ENCODE results near the gene KRTAP10-5.

The KRTAP10-5 gene

GRCh38 chr21:44589586-44590305 lies 9.3 kb upstream of the KRTAP10-5 start:
- H3K9me3 ChIP-seq (replicated peaks in 1 of 2; ENCODE audit: control insufficient read depth in 2 of 2, insufficient read depth in 1 of 2, low read depth in 1 of 2, low read length in 2 of 2), result peaks cover 0 to 3% of the 10 kb centered on the region in 2 donors
- H2AK5ac ChIP-seq (ENCODE audit: low read depth, low read length), result peak overlapping the region; percentile 92
- H3K4ac ChIP-seq (ENCODE audit: low read length), result no peak overlapping the region
- H4K8ac ChIP-seq (ENCODE audit: low read depth, low read length), result peak overlapping the region; percentile 59
- peak overlapping the region; percentile 85 for H2BK5ac ChIP-seq (ENCODE audit: low read length)
- peak overlapping the region; percentile 33 for H3K18ac ChIP-seq (ENCODE audit: low read length)
- H3K36me3 ChIP-seq (replicated peaks in 1 of 2; ENCODE audit: control insufficient read depth in 2 of 2, insufficient read depth in 2 of 2, low read length in 2 of 2), result no peaks in the 10 kb centered on the region
- H3K4me2 ChIP-seq (ENCODE audit: insufficient read depth, low read length, poor library complexity, severe bottlenecking), result no peak overlapping the region
- no peak overlapping the region for H2AFZ ChIP-seq (ENCODE audit: low read length)
- peak overlapping the region; percentile 75 for H2BK12ac ChIP-seq (ENCODE audit: low read length)
- H3K27me3 ChIP-seq (ENCODE audit: control insufficient read depth in 3 of 3, insufficient read depth in 3 of 3, low read depth in 1 of 3, low read length in 3 of 3), result peaks cover 0 to 3% (median 0%) of the 10 kb centered on the region in 3 experiments
- H3K79me1 ChIP-seq (ENCODE audit: low read depth, low read length), result peaks cover 3% of the 10 kb centered on the region
- H2BK120ac ChIP-seq (ENCODE audit: low read depth, low read length), result peak overlapping the region; percentile 78
- peak overlapping the region; percentile 57 for H3K23ac ChIP-seq (ENCODE audit: low read depth, low read length, poor library complexity)
- no peak for DNase-seq (ENCODE audit: low spot score)
- H3K14ac ChIP-seq (ENCODE audit: low read length), result peak overlapping the region; percentile 76
- peaks cover 3 to 6% of the 10 kb centered on the region in 2 donors for H3K4me1 ChIP-seq (ENCODE audit: control insufficient read depth in 2 of 2, insufficient read depth in 1 of 2, low read depth in 1 of 2, low read length in 2 of 2)
- H4K91ac ChIP-seq (ENCODE audit: low read depth, low read length, poor library complexity), result no peak overlapping the region
- no peak overlapping the region for H3K4me3 ChIP-seq (ENCODE audit: low read length in 2 of 2)
- no CpG with 5 or more reads among the region's 24 CpGs for WGBS, 2 donors (ENCODE audit: extremely low coverage in 2 of 2, insufficient read length in 2 of 2, insufficient replicate concordance in 1 of 2)
- peak overlapping the region; percentile 79 for H2BK15ac ChIP-seq (ENCODE audit: low read length)
- no peak overlapping the region for H3K9ac ChIP-seq (ENCODE audit: low read depth, low read length, poor library complexity)
- H3K27ac ChIP-seq (replicated peaks; ENCODE audit: low read length), result no peak overlapping the region

- no peak overlapping the region for H3K4ac ChIP-seq (ENCODE audit: low read length)
- H2BK12ac ChIP-seq (ENCODE audit: low read length), result no peak overlapping the region
- H4K8ac ChIP-seq (ENCODE audit: low read depth, low read length), result no peak overlapping the region
- H2BK120ac ChIP-seq (ENCODE audit: low read depth, low read length), result peak overlapping the region; percentile 78
- peaks cover 0 to 4% (median 0%) of the 10 kb centered on the region in 3 experiments for H3K27me3 ChIP-seq (ENCODE audit: control insufficient read depth in 3 of 3, insufficient read depth in 3 of 3, low read depth in 1 of 3, low read length in 3 of 3)
- peak overlapping the region; percentile 90 for H2AK5ac ChIP-seq (ENCODE audit: low read depth, low read length)
- peak overlapping the region; percentile 79 for H2BK15ac ChIP-seq (ENCODE audit: low read length)
- H3K14ac ChIP-seq (ENCODE audit: low read length), result no peak overlapping the region
- no CpG with 5 or more reads among the region's 2 CpGs for WGBS, 2 donors (ENCODE audit: extremely low coverage in 2 of 2, insufficient read length in 2 of 2, insufficient replicate concordance in 1 of 2)
- H2AFZ ChIP-seq (ENCODE audit: low read length), result no peak overlapping the region
- peak overlapping the region; percentile 33 for H3K18ac ChIP-seq (ENCODE audit: low read length)
- H3K4me2 ChIP-seq (ENCODE audit: insufficient read depth, low read length, poor library complexity, severe bottlenecking), result no peak overlapping the region
- no peak overlapping the region for H2BK5ac ChIP-seq (ENCODE audit: low read length)
- no peak overlapping the region for H3K4me3 ChIP-seq (ENCODE audit: low read length in 2 of 2)
- H3K27ac ChIP-seq (replicated peaks; ENCODE audit: low read length), result no peak overlapping the region
- H3K23ac ChIP-seq (ENCODE audit: low read depth, low read length, poor library complexity), result no peak overlapping the region
- no peak overlapping the region for H3K9ac ChIP-seq (ENCODE audit: low read depth, low read length, poor library complexity)
- peaks cover 3% of the 10 kb centered on the region for H3K79me1 ChIP-seq (ENCODE audit: low read depth, low read length)
- H3K36me3 ChIP-seq (replicated peaks in 1 of 2; ENCODE audit: control insufficient read depth in 2 of 2, insufficient read depth in 2 of 2, low read length in 2 of 2), result no peaks in the 10 kb centered on the region
- no peak overlapping the region for H4K91ac ChIP-seq (ENCODE audit: low read depth, low read length, poor library complexity)
- H3K9me3 ChIP-seq (replicated peaks in 1 of 2; ENCODE audit: control insufficient read depth in 2 of 2, insufficient read depth in 1 of 2, low read depth in 1 of 2, low read length in 2 of 2), result peaks cover 0 to 3% of the 10 kb centered on the region in 2 donors
- peaks cover 3 to 4% of the 10 kb centered on the region in 2 donors for H3K4me1 ChIP-seq (ENCODE audit: control insufficient read depth in 2 of 2, insufficient read depth in 1 of 2, low read depth in 1 of 2, low read length in 2 of 2)
- DNase-seq (ENCODE audit: low spot score), result no peak
Measured at GRCh38 chr21:44589094-44589493, 8.7 kb upstream of the KRTAP10-5 start.

DNA sequence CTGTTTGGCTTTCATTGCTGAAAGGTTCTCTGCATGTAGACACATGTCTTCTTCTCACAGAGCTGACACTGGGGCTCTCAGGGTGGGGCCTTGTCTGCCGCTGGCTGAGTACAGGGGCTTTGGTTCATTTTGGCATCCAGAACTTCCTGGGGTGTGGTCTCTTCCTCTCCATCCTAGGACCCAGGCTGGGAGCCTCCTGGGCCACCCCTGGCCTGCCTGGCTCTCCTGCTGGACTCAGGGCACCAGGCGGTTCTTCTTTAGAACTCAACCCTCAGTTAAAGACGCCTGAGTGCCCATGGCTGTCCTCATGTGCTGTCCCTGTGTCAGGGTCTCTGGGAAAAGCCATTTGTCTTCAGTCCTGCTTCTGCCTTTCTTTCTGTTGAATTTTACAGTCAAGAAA lies 5.5 kb upstream of the KRTAP10-5 start:
- no peak overlapping the region for H2BK15ac ChIP-seq (ENCODE audit: low read length)
- H3K4me2 ChIP-seq (ENCODE audit: insufficient read depth, low read length, poor library complexity, severe bottlenecking), result no peak overlapping the region
- no peak overlapping the region for H3K14ac ChIP-seq (ENCODE audit: low read length)
- H3K4me1 ChIP-seq (ENCODE audit: control insufficient read depth in 2 of 2, insufficient read depth in 1 of 2, low read depth in 1 of 2, low read length in 2 of 2), result no peaks in the 10 kb centered on the region
- no peaks in the 10 kb centered on the region for H3K36me3 ChIP-seq (replicated peaks in 1 of 2; ENCODE audit: control insufficient read depth in 2 of 2, insufficient read depth in 2 of 2, low read length in 2 of 2)
- H2AFZ ChIP-seq (ENCODE audit: low read length), result no peak overlapping the region
- H3K27me3 ChIP-seq (ENCODE audit: control insufficient read depth in 3 of 3, insufficient read depth in 3 of 3, low read depth in 1 of 3, low read length in 3 of 3), result peaks cover 0 to 6% (median 0%) of the 10 kb centered on the region in 3 experiments
- no peak overlapping the region for H3K18ac ChIP-seq (ENCODE audit: low read length)
- no peak overlapping the region for H2AK5ac ChIP-seq (ENCODE audit: low read depth, low read length)
- no peak overlapping the region for H2BK12ac ChIP-seq (ENCODE audit: low read length)
- H4K8ac ChIP-seq (ENCODE audit: low read depth, low read length), result no peak overlapping the region
- WGBS, 2 donors (ENCODE audit: extremely low coverage in 2 of 2, insufficient read length in 2 of 2, insufficient replicate concordance in 1 of 2), result no CpG with 5 or more reads among the region's 3 CpGs
- H3K4me3 ChIP-seq (ENCODE audit: low read length in 2 of 2), result no peak overlapping the region
- no peak overlapping the region for H3K4ac ChIP-seq (ENCODE audit: low read length)
- no peak overlapping the region for H3K23ac ChIP-seq (ENCODE audit: low read depth, low read length, poor library complexity)
- peaks cover 3% of the 10 kb centered on the region for H3K79me1 ChIP-seq (ENCODE audit: low read depth, low read length)
- H2BK120ac ChIP-seq (ENCODE audit: low read depth, low read length), result no peak overlapping the region
- no peak overlapping the region for H3K9ac ChIP-seq (ENCODE audit: low read depth, low read length, poor library complexity)
- no peak for DNase-seq (ENCODE audit: low spot score)
- H3K9me3 ChIP-seq (replicated peaks in 1 of 2; ENCODE audit: control insufficient read depth in 2 of 2, insufficient read depth in 1 of 2, low read depth in 1 of 2, low read length in 2 of 2), result peaks cover 5 to 6% of the 10 kb centered on the region in 2 donors
- H4K91ac ChIP-seq (ENCODE audit: low read depth, low read length, poor library complexity), result no peak overlapping the region
- H2BK5ac ChIP-seq (ENCODE audit: low read length), result no peak overlapping the region
- no peak overlapping the region for H3K27ac ChIP-seq (replicated peaks; ENCODE audit: low read length)

- no peak for DNase-seq (ENCODE audit: low spot score)
- Histone ChIP-seq H3K4me3 (ENCODE audit: low read length in 2 of 2) (no peak overlapping the region), H3K9ac (ENCODE audit: low read depth, low read length, poor library complexity) (no peak overlapping the region), H3K27ac (replicated peaks; ENCODE audit: low read length) (no peak overlapping the region), H2BK15ac (ENCODE audit: low read length) (no peak overlapping the region), H2AK5ac (ENCODE audit: low read depth, low read length) (no peak overlapping the region), H2AFZ (ENCODE audit: low read length) (no peak overlapping the region), H2BK120ac (ENCODE audit: low read depth, low read length) (no peak overlapping the region), H3K4me2 (ENCODE audit: insufficient read depth, low read length, poor library complexity, severe bottlenecking) (no peak overlapping the region), H3K14ac (ENCODE audit: low read length) (no peak overlapping the region), H3K79me1 (ENCODE audit: low read depth, low read length) (no peaks in the 10 kb centered on the region), H3K27me3 (ENCODE audit: control insufficient read depth in 3 of 3, insufficient read depth in 3 of 3, low read depth in 1 of 3, low read length in 3 of 3) (peaks cover 0 to 6% (median 0%) of the 10 kb centered on the region in 3 experiments), H3K9me3 (replicated peaks in 1 of 2; ENCODE audit: control insufficient read depth in 2 of 2, insufficient read depth in 1 of 2, low read depth in 1 of 2, low read length in 2 of 2) (peaks cover 2 to 6% of the 10 kb centered on the region in 2 donors), H2BK5ac (ENCODE audit: low read length) (no peak overlapping the region), H3K4ac (ENCODE audit: low read length) (no peak overlapping the region), H3K36me3 (replicated peaks in 1 of 2; ENCODE audit: control insufficient read depth in 2 of 2, insufficient read depth in 2 of 2, low read length in 2 of 2) (no peaks in the 10 kb centered on the region), H4K91ac (ENCODE audit: low read depth, low read length, poor library complexity) (no peak overlapping the region), H3K23ac (ENCODE audit: low read depth, low read length, poor library complexity) (no peak overlapping the region), H4K8ac (ENCODE audit: low read depth, low read length) (no peak overlapping the region), H2BK12ac (ENCODE audit: low read length) (no peak overlapping the region), H3K4me1 (ENCODE audit: control insufficient read depth in 2 of 2, insufficient read depth in 1 of 2, low read depth in 1 of 2, low read length in 2 of 2) (no peaks in the 10 kb centered on the region), H3K18ac (ENCODE audit: low read length) (no peak overlapping the region)
- WGBS, 2 donors (ENCODE audit: extremely low coverage in 2 of 2, insufficient read length in 2 of 2, insufficient replicate concordance in 1 of 2), result no CpG with 5 or more reads among the region's 6 CpGs
Measured at GRCh38 chr21:44583800-44584147, 3.4 kb upstream of the KRTAP10-5 start.

Data from neuronal stem cell (in vitro differentiated cells).